GM18870 (cell line): ENCODE measurements around the gene TM4SF5.

ENCODE experiments used
- ATAC-seq: cut with Tn5 transposase; IDR thresholded peaks from one replicate; pipeline ENCODE4 v1.9.1; 2021; ENCODE audit warnings: moderate library complexity; ENCODE audit not compliant: unreplicated experiment

Gene TM4SF5

GRCh38 chr17:4744999-4745969 lies 26.4 kb upstream of the TM4SF5 start:
- no peak for ATAC-seq

GRCh38 chr17:4747847-4748246 lies 23.8 kb upstream of the TM4SF5 start:
- ATAC-seq = no peak

- no peak for ATAC-seq
Observed at GRCh38 chr17:4748686-4749085, 23.0 kb upstream of the TM4SF5 start.

- ATAC-seq = no peak
Observed at GRCh38 chr17:4750606-4751005, 21.1 kb upstream of the TM4SF5 start.

GRCh38 chr17:4751932-4752331 lies 19.8 kb upstream of the TM4SF5 start:
- ATAC-seq = no peak

- no peak for ATAC-seq
Observed at GRCh38 chr17:4753392-4753791, 18.3 kb upstream of the TM4SF5 start.

GRCh38 chr17:4759776-4760236 lies 11.9 kb upstream of the TM4SF5 start:
- no peak for ATAC-seq

- ATAC-seq = no peak
Observed at GRCh38 chr17:4764595-4764994, 7.1 kb upstream of the TM4SF5 start.

GRCh38 chr17:4766201-4766600 lies 5.5 kb upstream of the TM4SF5 start:
- no peak for ATAC-seq

- ATAC-seq = no peak
Observed at GRCh38 chr17:4766723-4767122, 5.0 kb upstream of the TM4SF5 start.

- ATAC-seq = no peak
Observed at GRCh38 chr17:4768298-4768697, 3.4 kb upstream of the TM4SF5 start.

GRCh38 chr17:4769628-4770027 lies 2.1 kb upstream of the TM4SF5 start:
- ATAC-seq = no peak

- no peak for ATAC-seq
Observed at GRCh38 chr17:4772235-4772613, 538 bp downstream of the TM4SF5 start.

- no peak for ATAC-seq
Observed at GRCh38 chr17:4777969-4778760, 6.5 kb downstream of the TM4SF5 start.

GRCh38 chr17:4780325-4780955 lies 8.8 kb downstream of the TM4SF5 start:
- no peak for ATAC-seq

GRCh38 chr17:4782652-4783051 lies 11.0 kb downstream of the TM4SF5 start:
- ATAC-seq = no peak

- ATAC-seq = no peak
Observed at GRCh38 chr17:4785311-4786105, 13.8 kb downstream of the TM4SF5 start.

- no peak for ATAC-seq
Observed at GRCh38 chr17:4786106-4786511, 14.4 kb downstream of the TM4SF5 start, which contains the start of gene VMO1. TSS of gene VMO1 (minus strand) at chr17:4786364. CDS start at chr17:4786352, 12 bp downstream.

GRCh38 chr17:4786516-4786915 lies 14.8 kb downstream of the TM4SF5 start:
- ATAC-seq = no peak

GRCh38 chr17:4788159-4788806 lies 16.6 kb downstream of the TM4SF5 start:
- no peak for ATAC-seq
